ENCODE measurements around the gene CIT.
"Not testable (repeated sequence)": the region's sequence is repeated elsewhere in the genome, so short reads cannot be mapped to it uniquely, and the experiment has no call there.

Gene CIT

DNA sequence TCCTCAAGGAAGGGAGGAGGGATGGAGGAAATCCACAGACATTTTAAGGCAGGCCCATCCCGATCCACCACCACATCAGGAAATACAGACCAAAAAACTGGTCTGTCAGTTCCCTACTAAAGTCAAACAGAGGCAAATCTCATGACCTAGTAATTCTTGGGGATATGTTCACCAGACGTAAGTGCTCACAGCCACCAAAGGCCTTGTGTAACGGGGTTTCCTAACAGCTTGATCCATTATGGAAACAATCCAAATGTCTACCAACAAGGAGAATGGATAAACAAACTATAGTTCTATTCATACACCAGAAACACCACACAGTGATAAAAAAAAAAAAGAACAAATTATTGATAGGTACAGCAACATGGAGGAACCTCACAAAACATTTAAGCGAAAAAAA is 136.3 kb downstream of the CIT start:
- DNase-seq (ENCODE audit: low read depth, low spot score), result no peak

DNA sequence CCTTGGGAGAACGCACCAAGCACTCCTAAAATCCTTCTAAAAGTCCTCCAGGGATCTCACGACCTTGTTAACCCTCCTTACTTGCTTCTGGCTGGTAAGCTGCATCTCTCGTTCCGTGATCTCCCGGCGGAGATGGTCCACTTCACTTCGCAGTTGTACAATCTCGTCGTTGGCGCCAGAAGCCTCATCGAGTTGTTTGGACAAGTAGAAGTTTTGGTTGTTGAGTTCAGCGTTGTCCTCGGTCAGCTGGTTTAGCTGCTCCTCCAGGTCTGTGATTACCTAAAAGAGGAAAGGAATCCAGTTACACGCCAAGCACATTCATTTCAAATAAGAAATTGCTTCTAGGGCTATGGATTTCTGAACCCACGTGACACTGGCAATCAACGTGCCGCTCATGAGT is 142.0 kb downstream of the CIT start:
- no peak for DNase-seq (ENCODE audit: low read depth, low spot score)

DNA sequence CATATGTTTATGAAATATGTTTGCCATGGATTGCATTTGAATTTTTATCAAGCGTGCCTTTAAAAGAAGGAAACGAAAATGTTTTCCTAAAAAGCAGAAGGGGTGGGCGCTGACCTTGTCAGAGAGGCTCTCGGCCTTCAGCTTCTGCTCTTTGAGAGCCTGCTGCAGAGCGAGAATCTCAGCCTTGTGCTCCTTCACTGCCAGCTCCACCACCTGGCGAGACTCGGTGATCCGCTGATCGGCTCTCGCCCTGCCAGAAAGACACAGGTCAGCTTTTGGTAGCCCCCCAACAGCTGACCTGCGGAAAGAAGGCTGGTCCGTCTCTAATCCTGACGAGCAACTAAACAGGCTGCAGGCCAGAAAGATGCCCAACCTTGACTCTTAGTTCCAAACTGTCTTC is 146.7 kb downstream of the CIT start:
- DNase-seq (ENCODE audit: low read depth, low spot score), result no peak

DNA sequence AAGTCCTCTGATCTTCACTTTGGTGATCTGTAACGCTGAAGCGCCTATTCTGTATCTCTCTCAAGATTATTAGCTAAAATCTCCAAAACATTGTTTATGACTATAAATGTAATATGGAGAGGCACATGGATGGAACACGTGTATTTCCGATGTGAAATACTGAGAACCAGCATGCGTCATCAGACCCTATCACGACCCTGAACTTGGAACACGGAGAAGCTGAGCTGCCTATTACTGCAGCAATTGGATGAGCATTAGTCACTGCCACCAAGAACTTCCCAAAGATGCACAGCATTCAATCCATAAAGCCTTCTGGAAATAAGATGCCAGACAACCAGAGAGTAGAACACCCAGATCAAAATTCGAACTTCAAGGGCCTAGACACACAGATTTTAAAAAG is 147.2 kb downstream of the CIT start:
- no peak for DNase-seq (ENCODE audit: low read depth, low spot score)

DNA sequence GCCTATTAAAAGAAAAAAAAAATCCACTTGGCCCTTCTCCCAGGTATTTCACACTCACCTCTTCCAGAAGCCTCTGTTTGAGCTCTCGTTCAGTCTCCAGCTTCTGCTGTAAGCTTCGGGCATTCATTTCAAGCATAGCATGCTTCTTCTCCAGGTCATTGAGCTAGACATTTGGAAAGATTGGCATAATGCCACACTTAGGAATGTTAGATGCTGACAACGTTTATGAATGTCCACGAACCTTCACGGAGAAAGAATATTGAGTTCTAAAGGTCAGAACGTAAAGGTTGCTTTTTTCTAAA is 148.7 kb downstream of the CIT start:
- DNase-seq (ENCODE audit: low read depth, low spot score), result no peak

DNA sequence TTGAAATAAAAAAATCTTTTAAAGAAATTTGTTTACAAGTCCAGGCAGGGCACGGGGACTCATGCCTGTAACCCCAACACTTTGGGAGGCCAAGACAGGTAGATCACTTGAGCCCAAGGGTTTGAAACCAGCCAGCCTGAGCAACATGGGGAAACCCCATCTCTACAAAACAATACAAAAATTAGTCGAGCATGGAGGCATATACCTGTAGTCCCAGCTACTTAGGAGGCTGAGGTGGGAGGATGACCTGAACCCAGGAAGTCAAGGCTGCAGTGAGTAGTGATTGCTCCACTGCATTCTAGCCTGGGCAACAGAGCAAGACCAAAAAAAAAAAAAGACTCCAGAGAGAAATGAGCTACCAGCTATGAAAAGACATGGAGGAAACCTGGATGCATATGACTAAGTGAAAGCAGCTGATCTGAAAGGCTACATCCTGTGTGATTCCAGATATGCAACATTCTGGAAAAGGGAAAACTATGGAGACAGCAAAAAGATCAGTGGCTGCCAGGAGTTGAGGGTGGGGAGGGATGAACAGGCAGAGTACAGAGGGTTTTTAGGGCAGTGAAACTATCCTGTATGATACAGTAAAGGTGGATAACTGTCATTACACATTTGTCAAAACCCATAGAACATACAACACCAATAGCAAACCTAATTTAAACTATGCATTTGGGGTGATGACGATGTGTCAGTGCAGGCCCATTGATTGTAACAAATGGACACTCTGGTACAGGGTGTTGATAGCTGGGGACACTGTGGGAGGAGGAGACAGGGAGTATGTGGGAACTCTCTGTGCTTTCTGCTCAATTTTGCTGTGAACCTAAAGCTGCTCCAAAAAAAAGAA is 149.3 kb downstream of the CIT start:
- no peak for DNase-seq (ENCODE audit: low read depth, low spot score)

DNA sequence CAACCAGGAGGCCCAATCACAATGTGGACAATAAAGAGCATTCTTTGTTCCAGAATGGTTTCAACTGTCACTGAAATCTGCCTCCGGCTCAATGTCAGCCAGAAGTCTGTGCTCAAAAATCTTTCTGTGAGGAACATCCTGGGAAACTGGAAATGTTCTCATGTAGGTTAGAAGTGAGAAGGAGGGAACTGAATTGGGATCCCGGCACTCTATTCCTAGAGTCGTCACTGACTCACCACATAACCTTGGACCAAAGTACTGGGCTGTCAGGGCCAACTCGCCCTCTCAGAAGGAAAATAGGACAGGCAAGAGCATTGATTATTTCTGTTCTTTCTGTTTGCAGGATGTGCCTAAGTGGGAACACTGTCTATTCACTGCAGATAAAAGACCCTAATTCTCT is 151.6 kb downstream of the CIT start:
- no peak for DNase-seq (ENCODE audit: low read depth, low spot score)

DNA sequence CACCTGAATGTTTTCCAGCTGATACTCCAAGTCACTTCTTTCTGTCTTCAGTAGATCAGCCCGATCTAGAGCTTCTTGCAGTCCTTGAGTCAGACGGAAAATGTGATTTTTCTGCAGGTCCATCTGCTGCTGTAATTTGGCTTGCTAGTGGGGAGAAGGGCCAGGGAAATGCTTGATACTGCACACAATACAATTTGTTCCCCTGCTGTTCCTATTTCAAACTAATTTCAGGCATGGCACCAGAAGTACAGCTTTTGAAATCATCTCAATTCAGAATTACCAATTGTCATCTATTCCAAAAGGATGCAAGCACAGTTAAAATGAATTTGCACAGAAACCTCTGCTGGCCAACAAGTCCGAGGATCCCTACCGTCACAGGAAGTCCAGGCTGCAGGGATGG is 155.8 kb downstream of the CIT start:
- DNase-seq (ENCODE audit: low read depth, low spot score), result no peak

DNA sequence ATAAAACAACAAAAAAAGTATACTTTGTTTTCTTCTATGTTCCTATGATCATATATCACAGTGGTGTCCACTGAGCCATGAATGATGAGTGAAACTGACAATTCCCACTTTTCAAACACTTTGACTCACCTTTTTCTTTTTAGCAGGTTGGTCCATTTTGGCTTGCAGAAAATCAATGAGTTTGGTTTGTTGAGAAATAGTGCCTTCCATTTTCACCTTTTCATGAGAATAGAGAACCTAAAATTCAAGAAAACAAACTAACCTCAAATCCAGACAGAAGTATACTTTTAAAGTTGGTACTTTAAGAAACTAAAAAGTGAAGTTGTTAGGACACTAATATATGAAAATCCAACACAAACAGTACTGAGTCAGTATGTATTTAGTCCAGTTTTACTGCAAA is 156.8 kb downstream of the CIT start:
- no peak for DNase-seq (ENCODE audit: low read depth, low spot score)

DNA sequence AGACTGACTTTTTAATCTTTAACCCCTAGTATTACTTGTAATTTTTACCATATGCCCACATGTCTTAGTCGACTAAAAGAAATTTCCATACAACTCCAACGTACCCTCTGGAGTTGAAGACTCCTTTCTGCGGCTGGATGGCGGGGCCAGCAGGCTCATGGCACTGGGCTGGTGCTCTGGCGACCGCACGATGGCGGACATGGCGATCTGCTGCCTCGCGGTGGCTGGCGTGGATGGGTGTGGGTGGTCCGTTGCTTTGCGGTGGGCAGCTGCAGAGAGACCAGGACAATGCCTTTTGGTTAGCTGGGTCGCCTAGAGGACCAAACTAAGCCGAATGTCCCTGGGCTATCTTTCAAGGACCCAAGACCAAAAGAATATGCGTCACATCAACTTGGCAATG is 159.0 kb downstream of the CIT start:
- no peak for DNase-seq (ENCODE audit: low read depth, low spot score)

DNA sequence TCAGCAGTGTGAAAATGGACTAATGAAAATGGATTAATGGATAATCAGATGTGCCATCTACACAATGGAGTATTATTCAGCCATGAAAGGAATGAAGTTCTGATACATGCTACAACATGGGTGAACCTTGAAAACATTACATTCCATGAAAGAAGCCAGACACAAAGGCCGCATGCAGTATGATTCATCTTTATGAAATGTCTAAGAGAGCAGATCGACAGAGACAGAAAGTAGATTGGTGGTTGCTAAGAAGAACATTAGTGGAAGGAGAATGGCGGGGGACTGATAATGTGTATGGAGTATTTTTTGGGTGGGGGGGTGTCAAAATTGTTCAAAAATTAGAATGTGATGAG is 161.9 kb downstream of the CIT start:
- DNase-seq (ENCODE audit: low read depth, low spot score), result no peak

DNA sequence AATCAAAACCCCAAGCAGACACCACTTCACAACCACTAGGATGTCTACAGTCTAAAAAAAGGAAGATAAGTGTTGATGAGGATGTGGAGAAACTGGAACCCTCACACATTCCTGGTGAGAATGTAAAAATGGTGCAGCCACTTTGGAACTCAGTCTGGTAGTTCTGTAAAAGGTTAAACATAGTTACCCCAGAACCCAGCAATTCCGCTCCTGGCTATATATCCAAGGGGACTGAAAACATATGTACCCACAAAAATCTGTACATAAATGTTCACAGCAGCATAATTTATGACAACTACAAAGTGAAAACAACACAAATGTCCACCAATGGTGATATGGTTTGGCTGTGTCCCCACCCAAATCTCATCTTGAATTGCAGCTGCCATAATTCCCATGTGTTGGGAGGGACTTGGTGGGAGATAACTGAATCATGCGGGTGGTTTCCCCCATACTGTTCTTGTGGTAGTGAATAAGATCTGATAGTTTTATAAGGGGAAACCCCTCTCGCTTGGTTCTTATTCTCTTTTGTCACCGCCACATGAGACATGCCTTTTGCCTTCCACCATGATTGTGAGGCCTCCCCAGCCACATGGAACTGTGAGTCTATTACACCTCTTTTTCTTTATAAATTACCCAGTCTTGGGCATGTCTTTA is 162.4 kb downstream of the CIT start:
- DNase-seq (ENCODE audit: low read depth, low spot score), result no peak

DNA sequence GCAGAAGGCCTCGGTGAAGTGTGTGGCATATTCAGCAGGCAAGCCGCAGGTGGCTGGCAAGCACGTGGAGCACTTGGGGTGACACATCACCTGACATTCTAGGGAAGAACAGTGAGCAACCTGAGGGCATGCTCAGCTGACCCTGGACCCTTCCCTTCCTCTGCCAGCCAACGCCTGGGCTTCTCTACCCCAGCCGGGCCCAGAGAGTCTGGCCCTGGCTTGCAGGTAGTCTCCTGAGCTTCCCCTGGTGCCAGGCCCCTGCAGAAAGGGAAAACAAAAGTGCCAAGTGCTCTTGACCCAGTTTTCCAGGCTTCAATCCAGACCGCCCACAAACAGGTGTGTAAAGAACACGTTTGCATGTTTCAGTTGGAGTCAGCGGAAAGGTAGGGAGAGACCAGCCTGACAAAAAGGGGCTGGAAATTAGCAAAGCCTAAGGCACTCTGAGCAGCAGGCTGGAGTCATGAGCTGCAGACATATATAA is 163.5 kb downstream of the CIT start:
- DNase-seq (ENCODE audit: low read depth, low spot score), result no peak

DNA sequence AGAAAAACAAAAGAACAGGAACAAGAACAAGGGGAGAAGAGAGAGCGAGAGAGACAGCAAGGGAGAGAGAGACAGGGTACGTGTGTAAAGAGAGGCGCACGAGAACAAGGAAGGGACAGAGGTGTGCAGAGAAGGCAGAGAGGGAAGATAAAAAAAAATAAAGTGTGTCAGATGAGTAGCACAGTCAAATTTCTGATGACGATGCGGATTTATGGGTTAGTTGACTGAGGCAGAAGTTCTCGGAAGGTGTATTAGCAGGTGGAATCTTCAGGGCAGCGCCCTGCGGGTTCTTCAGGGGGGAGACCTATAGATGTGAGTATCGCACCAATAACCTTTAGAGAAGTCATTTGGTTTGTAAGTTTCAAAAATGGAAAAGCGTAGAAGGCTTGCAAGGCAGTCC is 164.4 kb downstream of the CIT start:
- no peak for DNase-seq (ENCODE audit: low read depth, low spot score)

DNA sequence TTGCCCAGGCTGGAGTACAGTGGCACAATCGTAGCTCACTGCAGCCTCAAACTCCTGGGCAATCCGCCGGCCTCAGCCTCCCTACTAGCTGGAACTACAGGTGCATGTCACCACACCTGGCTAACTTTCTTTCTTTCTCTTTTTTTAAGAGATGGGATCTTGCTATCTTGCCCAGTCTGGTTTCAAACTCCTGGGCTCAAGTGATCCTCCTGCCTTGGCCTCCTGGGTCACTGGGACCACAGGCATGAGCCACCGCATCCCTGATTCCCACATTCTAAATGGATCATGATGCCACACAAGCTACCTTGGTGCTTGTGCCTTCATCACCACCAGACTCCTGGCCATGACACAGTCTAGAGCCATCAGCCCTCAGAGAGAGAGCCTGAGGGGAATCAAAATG is 165.4 kb downstream of the CIT start:
- no peak for DNase-seq (ENCODE audit: low read depth, low spot score)

DNA sequence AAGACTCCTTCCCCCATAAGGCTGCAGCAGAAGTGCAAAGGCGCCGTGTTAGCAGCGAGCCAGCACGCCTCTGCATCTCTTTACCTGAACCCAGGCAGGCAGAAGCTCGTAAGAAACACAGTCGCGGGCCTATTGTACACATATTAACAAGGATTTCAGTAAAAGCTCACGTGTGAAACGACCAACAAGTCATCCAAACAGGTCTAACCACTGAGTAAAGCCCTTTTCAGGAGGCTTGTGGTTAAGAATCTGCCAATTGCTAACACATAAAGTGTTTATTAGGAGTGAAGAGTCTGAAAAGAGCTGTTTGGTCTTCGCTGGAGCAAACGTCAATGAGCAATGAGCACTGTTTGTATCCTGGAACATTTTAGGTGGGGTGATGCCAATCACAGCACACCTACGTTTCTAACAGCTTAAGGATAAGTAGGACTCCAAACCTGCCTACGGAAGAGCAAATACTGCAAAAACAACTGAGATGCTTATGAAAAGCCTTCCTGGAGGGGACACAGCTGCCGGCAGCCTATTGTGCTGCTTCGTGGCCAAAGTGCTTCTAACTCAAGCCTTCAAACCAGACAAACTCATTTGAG is 166.1 kb downstream of the CIT start:
- no peak for DNase-seq (ENCODE audit: low read depth, low spot score)

DNA sequence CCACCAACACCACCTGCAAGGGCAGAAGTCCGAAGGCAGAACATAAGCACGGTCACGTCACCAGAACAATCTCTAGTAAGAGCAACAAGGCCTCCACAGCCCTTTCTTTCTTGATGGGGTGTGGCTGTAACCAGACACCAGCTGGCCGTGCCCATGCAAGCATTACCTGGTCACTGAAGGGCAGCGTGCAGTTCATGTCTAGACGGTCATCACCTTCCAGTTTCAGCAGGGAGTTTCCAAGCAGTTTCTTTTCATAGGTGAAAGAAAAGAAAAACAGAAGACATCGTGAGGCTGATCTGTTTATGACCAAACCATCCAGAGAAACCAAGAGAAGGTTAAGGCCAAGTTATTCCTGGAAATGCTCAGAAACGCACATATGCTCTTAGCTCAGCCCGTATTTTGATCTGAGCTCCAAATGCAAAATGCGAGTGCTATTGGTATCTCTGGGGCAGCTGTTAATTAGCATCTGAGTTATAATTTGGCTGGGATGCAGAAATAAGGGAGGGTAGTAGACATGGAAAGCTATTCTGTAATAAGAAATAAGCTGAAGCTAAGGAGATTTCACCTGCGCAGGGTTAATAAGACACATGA is 166.7 kb downstream of the CIT start:
- DNase-seq (ENCODE audit: low read depth, low spot score), result no peak

DNA sequence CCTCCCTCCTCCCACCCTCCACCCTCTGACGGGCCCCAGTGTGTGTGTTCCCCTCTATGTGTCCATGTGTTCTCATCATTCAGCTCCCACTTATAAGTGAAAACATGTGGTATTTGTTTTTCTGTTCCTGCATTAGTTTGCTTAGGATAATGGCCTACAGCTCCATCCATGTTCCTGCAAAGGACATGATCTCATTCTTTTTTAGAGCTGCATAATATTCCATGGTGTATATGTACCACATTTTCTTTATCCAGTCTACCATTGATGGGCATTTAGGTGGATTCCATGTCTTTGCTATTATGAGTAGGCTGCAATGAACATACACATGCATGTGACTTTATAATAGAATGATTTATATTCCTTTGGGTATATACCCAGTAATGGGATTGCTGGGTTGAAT is 170.7 kb downstream of the CIT start:
- DNase-seq (ENCODE audit: low read depth, low spot score), result not testable (repeated sequence)

DNA sequence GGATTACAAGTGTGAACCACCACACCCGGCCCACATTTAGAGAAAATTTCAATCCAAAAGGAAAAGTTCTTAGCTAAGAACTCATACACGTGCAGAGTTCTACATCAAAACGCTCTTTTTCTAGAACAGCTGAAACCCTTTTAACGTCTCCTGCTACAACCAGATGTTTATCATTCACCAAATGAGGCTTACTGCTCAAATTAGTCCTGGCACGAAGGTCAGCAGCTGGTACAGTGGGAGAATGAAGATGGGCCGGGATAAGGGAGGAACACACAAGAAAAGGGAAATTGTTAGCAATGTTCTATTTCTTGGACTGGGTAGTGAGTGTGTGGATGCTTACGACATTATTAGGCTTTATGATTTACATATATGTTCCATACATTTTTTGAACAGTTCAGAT is 171.9 kb downstream of the CIT start:
- no peak for DNase-seq (ENCODE audit: low read depth, low spot score)

DNA sequence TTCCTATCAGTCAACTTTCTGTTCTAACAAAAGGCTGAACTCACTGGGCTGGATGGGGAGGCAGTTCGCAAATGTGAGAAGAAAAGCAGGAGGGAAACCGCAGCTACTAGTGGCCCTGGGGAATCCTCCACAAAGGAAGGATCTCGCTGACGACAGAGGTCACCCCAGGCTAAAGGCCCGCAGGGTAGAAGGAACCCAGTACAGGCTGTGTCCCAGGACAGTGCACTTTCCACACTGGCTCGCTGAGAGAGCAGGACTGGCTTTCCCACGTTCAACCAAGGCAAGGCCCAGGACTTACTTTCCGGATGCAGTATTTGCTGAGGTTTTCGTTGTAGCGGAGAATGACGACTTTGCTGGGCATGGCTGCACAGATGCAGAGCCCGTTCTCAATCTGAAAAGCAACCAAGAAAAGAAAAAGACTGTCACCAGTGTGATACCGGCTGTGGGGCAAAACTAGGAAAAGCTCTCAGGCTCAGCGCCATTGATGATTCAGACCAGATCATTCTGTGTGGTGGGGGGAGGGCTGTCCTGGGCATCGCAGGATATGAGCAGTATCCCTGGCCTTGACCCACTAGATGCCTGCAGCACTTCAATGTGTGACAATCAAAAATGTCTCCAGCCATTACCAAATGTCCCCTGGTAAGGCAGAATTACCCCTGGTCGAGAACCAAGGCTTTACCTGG is 172.9 kb downstream of the CIT start:
- DNase-seq (ENCODE audit: low read depth, low spot score), result no peak

DNA sequence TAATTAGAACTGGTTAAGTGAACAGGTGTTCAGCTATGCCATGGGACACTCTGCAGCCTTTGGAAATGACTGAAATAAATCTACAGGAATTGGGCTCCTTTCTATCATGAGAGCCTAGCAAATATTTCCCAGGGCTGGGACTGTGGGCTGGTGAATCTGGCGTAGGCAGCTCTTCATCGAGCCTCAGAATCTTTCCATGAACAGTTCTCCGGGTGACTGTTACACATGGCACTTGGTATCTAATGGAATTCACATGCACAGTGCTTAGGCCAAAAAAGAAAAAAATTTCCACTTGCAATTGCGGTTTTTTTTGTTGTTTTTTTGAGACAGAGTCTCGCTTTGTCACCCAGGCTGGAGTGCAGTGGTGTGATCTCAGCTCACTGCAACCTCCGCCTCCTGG is 177.0 kb downstream of the CIT start:
- no peak for DNase-seq (ENCODE audit: low read depth, low spot score)

DNA sequence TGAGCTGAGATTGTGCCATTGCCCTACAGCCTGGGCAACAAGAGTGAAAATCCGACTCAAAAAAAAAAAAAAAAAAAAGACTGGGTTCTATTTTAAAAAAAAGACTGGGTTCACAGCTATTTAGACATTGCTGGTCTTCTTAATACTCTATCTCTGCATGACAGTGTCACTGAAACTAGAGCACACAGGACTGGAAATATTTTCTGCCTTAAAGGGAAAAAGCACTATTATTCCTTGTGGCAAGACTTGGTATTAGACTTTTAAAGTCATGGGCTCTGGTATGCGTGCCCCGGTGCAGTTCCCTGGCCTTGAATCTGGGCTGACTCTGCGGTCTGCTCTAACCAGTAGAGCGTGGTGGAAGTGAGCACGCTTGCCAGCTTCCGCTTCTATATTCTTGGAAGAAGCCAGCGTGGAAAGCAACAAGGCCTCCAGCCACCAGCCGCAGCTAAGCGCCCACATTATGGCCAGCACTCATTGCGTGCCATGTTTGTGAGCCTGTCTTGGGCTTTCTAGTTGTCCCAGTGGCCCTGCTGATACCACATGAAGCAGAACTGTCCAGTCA is 177.8 kb downstream of the CIT start:
- DNase-seq (ENCODE audit: low read depth, low spot score), result no peak
